Bronchial epithelial cell (primary cell): ENCODE data around the gene DUSP28. TPM values are rescaled to one million over a fixed set of nuclear protein-coding genes. Genes with fewer than 3 reads are reported as not detected.
A peak's percentile ranks its signal among the peaks of the same experiment; 100 is the strongest.

Experiments
- DNase-seq: peaks from one replicate; pipeline ENCODE4 v3.0.0-alpha.2; 2010; ENCODE audit warnings: low read depth
- FAIRE-seq: peaks from 2 replicates; lab custom pipeline; 2011; peaks lifted over from hg19 to GRCh38; lab: Jason Lieb, UNC
- H3K27me3 ChIP-seq: 2 replicates; pipeline ENCODE4 v1.5.1; 2011; ENCODE audit warnings: low read length; ENCODE audit not compliant: control insufficient read depth, insufficient read depth
- H3K36me3 ChIP-seq: 2 replicates; pipeline ENCODE4 v1.5.1; 2011; ENCODE audit warnings: low read length; ENCODE audit not compliant: control insufficient read depth, insufficient read depth
- H3K4me3 ChIP-seq: 2 replicates; pipeline ENCODE4 v1.5.1; 2011; ENCODE audit warnings: mild to moderate bottlenecking, low read depth, low read length, control low read depth
- CTCF ChIP-seq: IDR thresholded peaks from 2 replicates; pipeline ENCODE4 v1.5.1; 2011; ENCODE audit warnings: mild to moderate bottlenecking, moderate library complexity, low read length, control low read depth, inconsistent platforms; ENCODE audit not compliant: insufficient read depth, severe bottlenecking
- total RNA-seq: library from RNA; depleted of rRNA; stranded (reverse); fragments of >200 nt; gene quantifications from 2 replicates; pipeline ENCODE4 v1.2.1, GENCODE V29; 2014

DUSP28 gene
- total RNA-seq, 1 donor from 2014 or later = 2.1 TPM

GRCh38 chr2:240586919-240587800, 27.0 kb downstream of the DUSP28 start:
- H3K4me3 ChIP-seq = peak overlapping the region; percentile 78
- H3K27me3 ChIP-seq = no peaks in the 10 kb centered on the region
- FAIRE-seq (no peak), DNase-seq (peak; percentile 28)
- H3K36me3 ChIP-seq = peaks cover 14% of the 10 kb centered on the region
- no peak for TF ChIP-seq CTCF

GRCh38 chr2:240588006-240588655, 28.0 kb downstream of the DUSP28 start:
- Histone ChIP-seq H3K36me3 (peaks cover 17% of the 10 kb centered on the region), H3K27me3 (no peaks in the 10 kb centered on the region), H3K4me3 (no peak overlapping the region)
- no peak for TF ChIP-seq CTCF
- FAIRE-seq (peak; percentile 32), DNase-seq (no peak)

- H3K4me3 ChIP-seq = no peak overlapping the region
- TF ChIP-seq CTCF = no peak
- no peak for FAIRE-seq
- no peak for DNase-seq
- H3K27me3 ChIP-seq = no peaks in the 10 kb centered on the region
- H3K36me3 ChIP-seq = peaks cover 20% of the 10 kb centered on the region
Observed at GRCh38 chr2:240588669-240589068, 28.5 kb downstream of the DUSP28 start.

GRCh38 chr2:240589375-240589774, 29.2 kb downstream of the DUSP28 start:
- no peak for FAIRE-seq
- H3K27me3 ChIP-seq = no peaks in the 10 kb centered on the region
- H3K4me3 ChIP-seq = no peak overlapping the region
- DNase-seq = no peak
- peaks cover 23% of the 10 kb centered on the region for H3K36me3 ChIP-seq
- no peak for TF ChIP-seq CTCF

GRCh38 chr2:240589850-240590525, 29.8 kb downstream of the DUSP28 start:
- Histone ChIP-seq H3K27me3 (no peaks in the 10 kb centered on the region), H3K4me3 (no peak overlapping the region), H3K36me3 (peaks cover 22% of the 10 kb centered on the region)
- no peak for TF ChIP-seq CTCF
- DNase-seq (no peak), FAIRE-seq (no peak)
